Measurements from ENCODE around the gene MAST1.
"Not testable (repeated sequence)": the region's sequence is repeated elsewhere in the genome, so short reads cannot be mapped to it uniquely, and the experiment has no call there.

Gene MAST1

GRCh38 chr19:12912571-12912970 lies 74.3 kb downstream of the MAST1 start:
- peak; percentile 96 for DNase-seq

GRCh38 chr19:12913011-12913561 lies 74.8 kb downstream of the MAST1 start:
- DNase-seq: peak; percentile 99

- DNase-seq: peak; percentile 52
Measured at GRCh38 chr19:12913851-12914690, 75.8 kb downstream of the MAST1 start.

GRCh38 chr19:12915860-12916259 lies 77.5 kb downstream of the MAST1 start:
- not testable (repeated sequence) for DNase-seq

GRCh38 chr19:12918253-12918652 lies 79.9 kb downstream of the MAST1 start:
- no peak for DNase-seq

GRCh38 chr19:12921047-12921446 lies 82.7 kb downstream of the MAST1 start:
- DNase-seq: no peak

GRCh38 chr19:12922959-12923358 lies 84.6 kb downstream of the MAST1 start:
- no peak for DNase-seq

Data from NCI-H1092 (cell line).